Kidney tubule cell (primary cell): ENCODE data around the gene PTPRD.

Experiments
- DNase-seq: peaks from one replicate; pipeline ENCODE4 v3.0.0-alpha.2; 2018; ENCODE audit warnings: low spot score

PTPRD gene

DNA sequence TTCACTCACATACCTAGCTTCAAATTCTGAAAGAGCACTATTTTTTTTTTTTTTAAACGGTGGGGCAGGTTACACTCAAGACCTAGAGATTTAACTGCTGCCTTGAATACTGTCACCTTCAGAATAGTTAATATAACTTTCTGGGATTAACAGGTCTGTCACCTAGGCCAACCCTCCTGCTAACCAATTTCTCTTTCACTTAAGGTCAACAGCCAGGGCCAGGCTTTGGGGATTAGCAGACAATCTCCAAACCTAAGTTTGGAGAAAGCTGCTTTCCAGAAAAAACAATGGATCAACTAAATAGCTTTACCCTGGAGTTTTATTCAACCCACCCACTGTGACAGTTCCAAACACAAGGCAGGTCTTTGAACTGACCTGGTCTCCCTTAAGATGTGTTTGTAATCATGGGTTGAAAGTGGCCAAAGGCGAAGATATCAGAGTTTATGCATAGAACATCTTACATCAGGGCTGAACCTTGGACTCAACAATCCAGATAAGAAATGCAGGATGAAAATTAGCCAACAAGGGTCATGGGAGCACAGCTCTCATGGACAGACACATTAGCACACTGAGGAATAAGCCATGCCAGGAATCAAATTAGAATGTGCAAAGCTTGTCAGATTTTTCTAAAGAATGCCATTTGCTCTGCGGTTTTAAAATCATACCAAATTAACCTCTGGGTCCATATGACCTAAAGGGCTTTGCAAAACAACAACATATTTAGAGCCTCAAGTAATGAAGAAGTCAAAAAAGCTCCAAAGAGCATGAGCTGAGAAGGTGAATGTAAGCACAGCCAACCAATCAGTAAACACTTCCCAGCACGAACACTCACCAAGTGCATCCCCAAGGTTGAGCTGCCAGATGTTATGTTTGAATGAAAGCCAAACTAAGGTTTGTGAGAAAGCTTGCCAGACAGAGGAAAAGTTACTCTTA, 2274.7 kb downstream of the PTPRD start:
- no peak for DNase-seq

DNA sequence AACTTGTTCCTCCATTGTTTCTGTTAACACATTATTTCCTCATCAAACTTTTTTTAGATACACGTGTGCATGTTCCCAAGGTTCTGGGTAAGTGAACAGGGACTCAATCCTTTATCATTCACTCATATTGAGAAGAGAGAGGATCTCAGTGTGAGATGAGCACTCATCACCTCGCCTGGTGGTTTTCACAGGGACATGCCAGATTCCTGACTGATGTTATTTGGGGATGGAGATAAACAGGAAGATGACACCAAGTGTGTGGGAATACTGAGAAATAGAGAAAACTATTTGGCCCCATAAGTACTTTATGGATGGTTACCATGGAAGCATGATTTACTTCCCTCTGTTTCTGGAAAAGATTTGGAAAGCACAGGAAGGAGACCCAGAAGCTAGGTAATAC, 2279.9 kb downstream of the PTPRD start:
- no peak for DNase-seq

DNA sequence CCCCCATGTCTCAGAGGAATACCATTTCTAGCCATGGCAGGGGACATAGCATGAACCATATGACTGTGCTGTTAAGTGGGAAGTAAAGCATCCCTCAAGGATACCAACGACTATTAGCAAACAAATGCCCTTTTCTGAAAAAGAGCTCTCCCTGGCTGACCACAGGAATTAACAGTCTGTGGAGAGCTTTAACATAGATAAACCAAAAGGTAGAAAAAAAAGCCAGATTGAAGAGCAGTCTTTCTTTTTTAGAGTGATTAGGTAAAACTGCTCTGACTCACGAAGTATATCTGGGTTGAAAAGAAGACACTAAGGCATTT, 2280.5 kb downstream of the PTPRD start:
- DNase-seq, result peak; percentile 49

DNA sequence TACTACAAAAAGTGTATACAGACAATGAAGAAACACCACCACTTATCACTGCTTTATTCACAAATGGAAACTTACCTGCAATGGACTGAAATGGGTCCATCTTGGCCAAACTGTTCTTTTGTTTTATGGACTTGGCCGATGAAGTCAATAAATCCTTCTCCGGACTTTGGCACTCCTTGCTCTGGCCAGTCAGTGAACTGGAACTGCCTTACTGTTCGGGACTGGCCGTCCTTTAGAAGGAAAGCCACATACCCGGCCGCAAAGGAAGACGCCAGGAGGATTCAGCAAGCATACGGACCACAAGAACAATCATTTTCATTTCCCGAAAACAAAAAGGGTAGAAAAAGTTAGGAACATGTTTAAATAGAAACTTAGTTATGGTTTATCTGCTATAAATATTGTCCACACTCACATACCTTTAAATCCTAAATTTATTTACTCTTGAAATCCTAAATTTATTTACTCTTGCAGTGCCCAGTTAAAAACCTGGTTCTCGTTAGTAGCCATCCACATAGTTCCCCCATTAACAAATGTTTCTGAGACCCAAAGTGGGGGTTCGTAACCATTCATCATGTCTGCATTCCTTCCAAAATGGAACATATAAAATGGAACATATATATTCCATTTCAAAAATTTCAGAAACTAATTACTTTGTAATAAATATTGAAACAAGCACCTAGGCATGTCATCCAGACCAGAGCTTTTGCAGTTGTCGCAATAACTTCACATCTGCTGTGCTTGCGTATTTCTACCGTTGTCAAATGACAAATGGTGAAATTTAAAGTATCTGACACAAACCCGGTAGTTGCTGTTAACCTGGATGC, 2281.1 kb downstream of the PTPRD start:
- peak; percentile 53 for DNase-seq

DNA sequence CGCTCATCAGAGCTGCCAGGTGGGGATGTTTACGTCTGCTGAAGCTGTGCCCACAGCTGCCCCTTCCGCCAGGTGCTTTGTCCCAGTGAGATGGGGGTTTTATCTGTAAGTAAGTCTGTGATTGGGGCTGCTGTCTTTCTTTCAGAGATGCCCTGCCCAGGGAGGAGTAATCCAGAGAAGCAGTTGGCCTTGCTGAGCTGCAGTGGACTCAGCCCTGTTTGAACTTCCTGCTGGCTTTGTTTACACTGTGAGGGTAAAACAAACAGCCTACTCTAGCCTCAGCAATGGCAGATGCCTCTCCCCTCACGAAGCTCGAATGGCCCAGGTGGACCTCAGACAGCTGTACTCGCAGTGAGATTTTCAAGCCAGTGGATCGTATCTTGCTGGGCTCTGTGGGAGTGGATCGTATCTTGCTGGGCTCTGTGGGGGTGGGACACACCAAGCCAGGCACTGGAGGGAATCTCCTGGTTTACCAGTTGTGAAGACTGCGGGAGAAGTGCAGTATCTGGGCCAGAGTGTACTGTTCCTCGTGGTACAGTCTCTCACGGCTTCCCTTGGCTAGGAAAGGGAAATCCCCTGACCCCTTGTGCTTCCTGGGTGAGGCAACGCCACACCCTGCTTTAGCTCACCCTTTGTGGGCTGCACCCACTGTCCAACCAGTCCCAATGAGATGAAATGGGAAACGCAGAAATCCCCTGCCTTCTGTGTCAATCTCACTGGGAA, 2283.1 kb downstream of the PTPRD start:
- no peak for DNase-seq

DNA sequence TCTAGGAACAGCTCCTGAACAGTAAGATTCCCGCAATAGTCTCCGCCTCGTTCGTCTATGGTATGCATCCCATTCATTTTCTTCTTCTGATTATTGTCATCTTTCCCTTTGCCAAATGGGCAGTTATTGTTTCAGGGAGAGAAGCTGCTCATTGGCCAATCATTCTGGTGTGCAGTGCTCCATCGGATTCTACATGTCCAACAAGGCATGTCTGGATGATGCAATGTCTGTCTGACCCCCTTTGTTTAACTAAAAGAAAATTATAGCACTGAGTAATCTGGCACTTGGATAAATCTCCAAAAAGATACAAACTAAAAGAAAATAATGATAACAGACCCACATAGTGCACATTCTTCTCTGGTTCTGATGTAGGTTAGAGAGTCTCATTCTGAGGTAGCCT, 2297.6 kb downstream of the PTPRD start:
- no peak for DNase-seq

DNA sequence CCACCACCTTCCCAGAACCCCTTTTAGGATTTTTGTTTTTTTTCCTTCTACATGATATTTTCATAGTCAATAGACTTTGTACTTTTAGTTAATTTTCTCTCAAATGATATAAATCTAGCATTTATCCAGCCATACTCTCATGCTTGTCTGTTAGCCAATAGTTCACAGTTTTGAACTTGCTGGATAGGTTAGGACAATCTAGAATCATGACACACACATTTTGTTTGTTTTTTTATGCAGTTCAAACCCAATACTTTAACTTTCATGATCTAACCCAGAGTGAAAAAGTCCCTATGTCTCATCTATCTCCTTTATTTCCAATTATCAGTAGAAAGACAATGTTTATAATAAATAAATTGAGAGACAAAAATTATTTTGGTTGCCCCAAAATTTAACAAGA, 2303.5 kb downstream of the PTPRD start:
- no peak for DNase-seq

DNA sequence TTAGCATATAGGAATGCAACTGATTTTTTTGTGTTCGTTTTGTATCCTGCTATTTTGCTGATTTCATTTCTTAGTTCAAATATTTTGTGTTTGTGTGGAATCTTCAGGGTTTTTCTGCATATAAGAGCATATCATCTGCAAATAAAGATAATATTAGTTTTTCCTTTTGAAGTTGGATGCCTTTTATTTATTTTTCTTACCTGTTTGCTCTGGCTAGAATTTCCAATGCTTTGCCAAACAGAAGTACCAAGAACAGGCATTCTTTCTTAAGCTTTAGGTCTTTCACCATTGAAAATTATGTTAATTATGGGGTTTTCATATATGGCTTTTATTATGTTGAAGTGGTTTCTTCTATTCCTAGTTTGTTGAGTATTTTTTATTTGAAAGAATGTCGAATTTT, 2308.1 kb downstream of the PTPRD start:
- DNase-seq, result no peak

DNA sequence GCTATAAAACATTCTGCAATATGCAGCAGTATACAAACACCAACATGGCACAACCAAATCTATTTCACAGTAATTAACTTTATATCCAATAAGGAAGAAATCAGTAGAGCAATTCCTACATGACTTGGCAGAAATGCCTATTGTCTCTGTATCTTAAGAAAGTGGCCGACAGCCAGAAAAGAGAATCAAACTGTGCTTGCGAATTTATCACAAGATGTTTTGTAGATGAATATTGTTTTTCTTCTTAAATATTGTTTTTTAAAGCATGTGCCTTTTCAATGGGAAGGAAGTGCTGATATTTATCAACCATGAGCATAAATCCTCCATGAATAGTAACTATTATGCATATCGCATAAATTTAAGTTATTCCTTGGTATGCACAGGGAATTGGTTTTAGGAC, 2311.5 kb downstream of the PTPRD start:
- DNase-seq, result no peak

DNA sequence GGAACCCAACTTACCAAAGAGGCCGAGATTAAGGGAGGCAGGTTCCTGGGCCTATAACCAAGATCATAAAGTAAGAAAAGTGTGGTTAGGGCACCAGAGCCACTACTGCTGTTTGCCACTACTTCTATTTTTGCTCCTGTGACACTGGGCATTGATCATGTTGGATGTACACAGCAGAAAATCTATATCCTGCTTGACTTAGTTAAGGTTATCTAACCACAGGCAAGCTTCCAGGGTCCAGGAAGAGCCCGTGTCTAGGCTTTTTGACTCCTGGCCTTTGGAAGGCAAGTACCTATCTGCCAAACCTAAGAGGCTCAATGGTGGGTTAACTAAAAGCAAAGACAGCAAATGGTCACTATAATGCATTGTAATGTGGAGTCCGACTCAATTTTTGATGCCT, 2315.8 kb downstream of the PTPRD start:
- no peak for DNase-seq

DNA sequence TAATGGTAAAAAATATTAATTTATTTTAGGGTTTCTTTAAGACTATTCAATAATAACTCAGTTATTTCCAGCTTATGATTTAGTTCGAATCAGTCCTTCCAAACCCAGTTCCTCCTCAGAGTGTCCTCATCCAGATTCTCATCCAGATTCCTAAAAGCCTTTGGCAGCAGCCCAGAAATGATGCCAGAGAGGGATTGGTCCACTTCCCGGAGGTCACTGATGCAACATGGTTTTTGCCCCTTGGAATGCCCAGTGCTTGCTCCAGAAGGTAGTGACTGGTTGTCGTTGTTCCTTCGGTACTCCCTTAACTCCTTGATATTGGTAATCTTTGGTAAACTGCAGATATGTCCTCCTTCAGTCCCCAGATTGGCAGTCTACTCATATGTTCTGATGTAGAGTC, 2320.1 kb downstream of the PTPRD start:
- no peak for DNase-seq

DNA sequence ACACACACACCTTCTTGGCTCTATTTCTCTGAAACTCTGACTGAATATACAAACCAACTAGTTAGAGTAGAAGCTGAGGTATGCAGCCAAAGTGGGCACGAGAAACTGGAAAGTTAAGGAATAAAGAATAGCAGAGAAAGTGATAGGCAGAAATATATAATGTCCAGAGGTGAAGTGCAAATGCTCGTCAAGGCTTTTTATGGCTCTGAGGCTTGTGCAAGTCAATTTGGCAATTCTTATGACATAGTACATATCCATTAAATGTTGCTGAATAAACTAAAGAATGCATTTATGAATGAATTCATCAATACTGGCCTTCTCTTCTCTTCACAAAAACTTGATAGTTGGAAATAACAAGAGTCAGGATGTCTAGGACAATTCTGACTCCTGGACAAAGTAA, 2323.1 kb downstream of the PTPRD start:
- DNase-seq, result no peak

DNA sequence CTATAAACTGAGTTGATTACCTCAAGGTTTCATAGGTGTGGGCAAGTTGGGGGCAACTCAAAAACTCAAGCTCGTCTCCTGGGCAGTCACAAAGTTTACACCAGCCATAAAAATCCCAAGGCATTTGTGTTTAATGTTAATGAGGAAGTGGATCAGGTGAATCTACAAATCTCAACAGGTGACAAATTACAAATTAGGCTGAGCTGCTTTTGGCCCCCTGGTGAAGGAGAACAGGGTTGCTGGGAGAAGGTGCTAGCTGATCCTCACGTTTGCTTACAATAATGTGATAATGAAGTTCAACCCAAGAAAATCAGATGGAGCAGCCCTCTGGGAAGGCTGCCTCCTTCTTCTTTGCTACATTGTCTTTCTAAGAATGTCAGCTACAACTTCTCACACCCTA, 2324.8 kb downstream of the PTPRD start:
- no peak for DNase-seq

DNA sequence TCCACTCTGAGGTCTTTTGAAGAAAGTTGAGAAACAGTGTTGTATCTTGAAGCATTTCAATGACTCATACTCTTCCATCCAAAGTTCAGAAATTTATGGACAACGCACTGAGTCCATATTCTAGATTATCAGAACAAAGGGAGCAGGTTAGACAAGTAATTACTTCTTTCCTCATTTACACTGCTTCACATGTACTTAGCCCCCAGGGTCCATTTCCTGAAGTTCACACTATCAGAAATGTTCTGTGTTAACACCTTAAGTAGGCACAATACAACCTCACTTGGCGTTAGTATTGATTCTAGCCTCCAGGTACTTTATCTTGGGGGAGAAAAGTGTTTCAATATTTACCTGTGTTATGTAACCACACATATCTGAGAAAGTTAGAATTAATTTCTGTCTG, 2325.3 kb downstream of the PTPRD start:
- no peak for DNase-seq

DNA sequence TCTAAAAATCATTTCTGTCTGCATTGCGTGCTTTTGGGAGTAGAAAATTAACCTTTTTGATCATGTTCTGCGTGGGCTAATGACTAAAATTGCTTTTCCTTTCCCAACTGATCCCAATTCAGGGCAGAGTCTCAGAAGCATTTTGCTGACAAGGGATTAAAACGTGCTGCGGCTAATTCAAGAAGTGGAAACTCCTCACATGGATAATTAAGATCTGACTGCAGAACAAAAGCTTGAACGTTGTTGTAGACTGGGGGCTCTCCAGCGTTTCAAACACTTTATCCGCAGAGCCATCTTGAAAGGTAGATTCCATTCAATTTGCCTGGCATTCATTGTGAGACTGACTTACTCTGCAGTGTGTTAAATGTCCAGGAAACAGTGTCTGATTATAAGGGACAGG, 2327.9 kb downstream of the PTPRD start:
- DNase-seq, result no peak

DNA sequence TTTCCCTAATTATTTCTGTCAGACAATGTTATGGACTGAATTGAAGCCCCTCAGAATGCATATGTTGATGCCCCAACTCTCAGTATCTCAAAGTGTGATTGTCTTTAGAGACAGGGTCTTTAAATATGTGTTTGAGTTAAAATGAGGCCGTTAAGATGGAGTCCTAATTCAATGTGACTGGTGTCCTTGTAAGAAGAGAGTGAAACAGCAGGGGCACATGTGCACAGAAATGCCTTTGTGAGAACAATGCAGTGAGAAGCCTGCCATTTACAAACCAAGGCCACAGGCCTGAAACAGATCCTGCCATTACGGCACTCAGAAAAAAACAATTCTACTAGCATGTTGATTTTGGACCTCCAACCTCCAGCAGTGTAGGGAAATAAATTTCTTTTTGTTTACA, 2330.3 kb downstream of the PTPRD start:
- no peak for DNase-seq

DNA sequence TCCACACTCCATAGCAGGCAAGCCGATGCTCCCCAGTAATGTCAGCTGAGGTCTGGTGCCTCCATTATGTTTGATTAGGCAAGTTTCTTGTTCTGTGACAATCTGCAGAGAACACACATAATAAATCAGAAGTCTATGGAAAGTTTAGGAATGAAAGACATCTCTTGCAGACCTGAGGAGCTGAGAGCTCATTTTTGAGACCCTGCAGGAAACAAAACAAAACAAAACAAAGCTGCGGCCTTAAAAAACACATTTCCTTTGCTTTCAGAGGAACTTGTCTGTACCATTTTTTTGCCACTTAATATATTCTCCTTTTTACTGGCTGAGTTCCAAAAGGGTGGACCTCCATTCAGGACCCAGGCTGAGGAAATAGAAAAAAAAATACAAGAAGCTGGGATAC, 2332.0 kb downstream of the PTPRD start:
- no peak for DNase-seq

DNA sequence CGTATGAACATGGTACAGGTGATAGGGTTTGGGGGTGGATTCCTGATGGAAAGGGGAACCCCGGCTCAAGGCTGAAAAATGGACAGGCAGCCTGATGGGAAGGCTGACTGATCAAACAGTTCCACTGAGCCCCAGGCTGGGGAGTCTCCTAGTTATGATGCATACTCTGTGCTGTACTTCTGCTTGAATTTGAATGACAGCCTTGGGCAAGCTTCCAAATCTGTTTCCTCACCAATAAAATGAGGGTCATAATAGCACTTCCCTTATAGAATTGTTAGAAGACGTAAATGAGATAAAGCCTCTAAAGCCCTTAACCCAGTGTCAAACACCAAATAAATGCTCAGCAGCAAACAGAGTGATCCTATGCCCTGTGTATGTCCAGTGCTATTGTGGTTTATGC, 2334.8 kb downstream of the PTPRD start:
- no peak for DNase-seq

DNA sequence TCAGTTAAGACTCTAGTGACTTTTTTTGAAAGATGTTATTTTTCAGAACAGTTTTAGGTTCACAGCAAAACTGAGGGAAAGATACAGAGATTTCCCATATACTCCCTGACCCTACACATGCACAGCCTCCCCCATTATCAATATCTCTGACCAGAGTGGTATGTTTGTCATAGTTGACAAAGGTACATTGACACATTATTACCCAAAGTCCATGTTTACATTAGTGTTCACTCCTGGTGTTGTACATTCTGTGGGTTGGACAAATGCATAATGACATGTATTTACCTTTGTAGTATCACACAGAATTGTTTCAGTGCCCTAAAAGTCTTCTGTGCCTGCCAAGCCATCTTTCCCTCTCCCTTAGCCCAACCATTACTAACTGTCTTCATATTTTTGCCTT, 2342.6 kb downstream of the PTPRD start:
- no peak for DNase-seq

DNA sequence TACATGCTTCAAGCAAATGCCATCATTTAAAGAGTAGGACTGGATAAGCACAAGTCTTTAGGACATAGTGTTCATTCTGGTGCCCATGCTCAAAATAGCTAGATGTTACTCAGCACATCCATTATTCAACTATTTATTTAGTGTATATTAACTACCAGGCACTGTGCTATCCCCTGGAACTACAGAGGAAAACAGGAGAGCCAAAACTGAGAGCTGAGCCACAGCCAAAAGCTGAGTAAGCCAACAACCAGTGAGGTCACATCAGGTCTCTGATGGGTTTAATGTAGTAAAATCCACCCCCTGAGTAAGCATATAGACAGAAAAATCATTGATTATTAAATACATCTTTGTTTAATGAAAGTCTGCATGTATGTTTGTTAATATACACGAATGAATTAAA, 2343.9 kb downstream of the PTPRD start:
- DNase-seq, result no peak

DNA sequence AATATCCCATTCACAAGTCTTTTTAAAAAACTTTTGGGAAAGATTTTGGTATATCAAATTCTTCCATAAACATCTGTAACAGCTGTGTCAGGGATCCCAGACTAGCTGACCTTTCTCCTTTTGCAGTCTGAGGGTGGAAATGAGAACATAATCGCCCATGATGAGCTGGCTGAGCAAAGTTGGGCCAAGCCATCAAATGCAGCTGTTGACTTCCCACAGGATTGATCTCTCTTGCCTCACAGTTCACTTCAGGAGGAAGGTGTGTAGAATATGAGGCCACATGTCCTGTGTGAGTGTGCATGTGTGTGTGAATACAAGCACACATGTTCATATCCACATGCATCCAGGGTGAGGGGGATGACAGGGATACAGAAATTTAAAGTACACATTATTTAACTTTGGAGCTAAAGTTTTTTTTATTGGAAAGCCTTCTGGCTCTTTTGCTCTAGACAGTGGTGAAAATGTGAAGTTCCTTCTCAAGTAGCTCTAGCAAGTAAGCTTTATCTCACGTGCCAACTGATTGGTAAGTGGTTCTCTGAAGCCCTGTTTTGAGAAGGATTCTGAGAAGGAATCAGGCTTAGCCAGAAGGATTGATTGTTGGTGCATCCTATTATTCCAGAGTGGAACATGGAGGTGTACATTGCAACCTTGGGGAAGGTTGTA, 2344.5 kb downstream of the PTPRD start:
- no peak for DNase-seq

DNA sequence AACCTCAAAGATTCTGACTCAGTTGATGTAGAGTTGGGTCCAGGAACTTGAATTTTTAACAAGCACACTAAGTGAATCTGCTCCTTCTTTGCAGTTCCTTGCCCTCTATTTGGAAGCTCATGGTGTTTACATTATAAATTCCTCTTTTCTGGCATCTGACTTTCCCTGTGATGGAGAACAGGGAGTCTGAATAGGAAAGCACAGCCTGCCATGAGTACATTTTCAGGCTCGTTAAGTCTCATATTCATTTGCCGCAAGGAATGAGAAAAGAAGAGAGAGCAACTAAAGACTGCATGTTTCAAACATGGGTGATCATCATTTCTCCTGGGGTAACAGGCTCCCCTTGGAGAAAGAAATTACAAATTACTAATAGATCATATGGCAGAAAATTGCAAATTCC, 2345.2 kb downstream of the PTPRD start:
- DNase-seq, result no peak
